CD4-positive, alpha-beta T cell (primary cell): ENCODE data around the gene UGT1A5. TPM values are rescaled to one million over a fixed set of nuclear protein-coding genes. Genes with fewer than 3 reads are reported as not detected.
"Not testable (repeated sequence)": the region's sequence is repeated elsewhere in the genome, so short reads cannot be mapped to it uniquely, and the experiment has no call there.

ENCODE experiments used
- ATAC-seq: fragments of 200-7000 bp; cut with Tn5 transposase; one replicate; pipeline ENCODE4 v1.10.0; 2022; ENCODE audit warnings: mild to moderate bottlenecking; ENCODE audit not compliant: poor library complexity
- CTCF ChIA-PET: fragments of 350-600 bp; sonication (Branson Sonifier 250); formaldehyde crosslinking; loops from one replicate; lab custom pipeline; 2021; ENCODE audit warnings: antibody characterized with exemption, inconsistent platforms; lab: Charles Lee
- POLR2A ChIA-PET: fragments of 350-600 bp; sonication (Branson Sonifier 250); formaldehyde crosslinking; loops from one replicate; lab custom pipeline; 2021; ENCODE audit warnings: antibody characterized with exemption, inconsistent platforms; lab: Charles Lee
- DNase-seq, 14 experiments: peaks; one replicate each; pipeline ENCODE4 v3.0.0-alpha.2; 2013 to 2020; ENCODE audit warnings: mixed read lengths in 2 of 14
- H3K27ac ChIP-seq, 2 donors: one replicate each; pipeline versions ENCODE4 v1.5.1 to v1.7.0; 2013; ENCODE audit warnings: low read length in 2 of 2, low read depth in 1 of 2, mild to moderate bottlenecking in 1 of 2
- H3K27me3 ChIP-seq, 2 experiments: 1 replicate in 1 of 2; 2 replicates in 1 of 2; pipeline versions ENCODE4 v1.6.1 to v1.7.0; 2013; ENCODE audit warnings: low read length in 2 of 2, control low read depth in 1 of 2, mild to moderate bottlenecking in 1 of 2, moderate library complexity in 1 of 2; ENCODE audit not compliant: insufficient read depth in 2 of 2, control insufficient read depth in 1 of 2
- H3K36me3 ChIP-seq: one replicate; pipeline ENCODE4 v1.6.1; 2013; ENCODE audit warnings: low read length, control low read depth; ENCODE audit not compliant: insufficient read depth
- H3K4me1 ChIP-seq: one replicate; pipeline ENCODE4 v1.6.1; 2013; ENCODE audit warnings: low read length, control low read depth; ENCODE audit not compliant: insufficient read depth
- H3K4me3 ChIP-seq: one replicate; pipeline ENCODE4 v1.5.1; 2013; ENCODE audit warnings: mild to moderate bottlenecking, low read length, moderate library complexity
- H3K9me3 ChIP-seq, 2 experiments: 1 replicate in 1 of 2; 2 replicates in 1 of 2; pipeline versions ENCODE4 v1.6.1 to v1.7.0; 2013; ENCODE audit warnings: low read length in 2 of 2, mild to moderate bottlenecking in 2 of 2, control low read depth in 1 of 2, moderate library complexity in 1 of 2; ENCODE audit not compliant: control insufficient read depth in 1 of 2, insufficient read depth in 1 of 2
- H3K27ac Mint-ChIP-seq: one replicate; pipeline ENCODE4 v1.8.0; 2020; ENCODE audit warnings: mixed read lengths
- H3K27me3 Mint-ChIP-seq: one replicate; pipeline ENCODE4 v1.8.0; 2021; ENCODE audit warnings: mixed read lengths
- H3K36me3 Mint-ChIP-seq: one replicate; pipeline ENCODE4 v1.8.0; 2021; ENCODE audit warnings: low read depth, mixed read lengths
- H3K4me1 Mint-ChIP-seq: one replicate; pipeline ENCODE4 v1.8.0; 2021; ENCODE audit warnings: low read depth, mixed read lengths
- H3K4me3 Mint-ChIP-seq: one replicate; pipeline ENCODE4 v1.8.0; 2020; ENCODE audit warnings: mild to moderate bottlenecking, mixed read lengths
- H3K9me3 Mint-ChIP-seq: one replicate; pipeline ENCODE4 v1.8.0; 2020; ENCODE audit warnings: mixed read lengths
- CTCF ChIP-seq: fragments of 200-600 bp; IDR thresholded peaks from one replicate; pipeline ENCODE4 v1.8.0; 2022; ENCODE audit warnings: antibody characterized with exemption, mild to moderate bottlenecking
- intact Hi-C, 2 experiments: fragments of 100-400 bp; cut with DNase I in 1 of 2; cut with micrococcal nuclease in 1 of 2; formaldehyde crosslinking; loops; one replicate each; pipeline versions ENCODE4 v1.15.1 to v1.9.0; 2023 to 2025; cut with DNase I, micrococcal nuclease
- total RNA-seq, 174 experiments: library from RNA in 2 of 174; stranded (reverse) in 2 of 174; gene quantifications; one replicate each; pipeline ENCODE4 v1.2.3 and lab custom pipeline; 2021 to 2026

Gene UGT1A5
- total RNA-seq, 2 experiments from 2014 or later: not detected

- no peak for ATAC-seq
- CTCF ChIA-PET: no interaction called here
These were observed 14.0 kb upstream of the UGT1A5 start for GRCh38 chr2:233698740-233699139.

GRCh38 chr2:233699424-233700027 is 13.2 kb upstream of the UGT1A5 start:
- no peak for TF ChIP-seq CTCF
- Mint-ChIP-seq H3K9me3 (peaks cover 3% of the 10 kb centered on the region), H3K27me3 (peaks cover 8% of the 10 kb centered on the region), H3K27ac (no peak overlapping the region), H3K4me3 (no peak overlapping the region), H3K4me1 (no peaks in the 10 kb centered on the region), H3K36me3 (no peaks in the 10 kb centered on the region)
- DNase-seq (no peak), ATAC-seq (no peak)
- Histone ChIP-seq H3K9me3 (peaks cover 3 to 4% of the 10 kb centered on the region in 2 experiments), H3K4me1 (no peaks in the 10 kb centered on the region), H3K27me3 (peaks cover 0 to 4% of the 10 kb centered on the region in 2 experiments), H3K36me3 (no peaks in the 10 kb centered on the region), H3K4me3 (no peak overlapping the region), H3K27ac (no peak overlapping the region)
- CTCF ChIA-PET: no interaction called here
- intact Hi-C loops: no loop called here
- POLR2A ChIA-PET: no interaction called here

More at GRCh38 chr2:233698740-233699139, 14.0 kb upstream of the UGT1A5 start:
- no peak overlapping the region for H3K27ac ChIP-seq
- peaks cover 0 to 1% of the 10 kb centered on the region in 2 experiments for H3K9me3 ChIP-seq
- H3K4me3 Mint-ChIP-seq: no peak overlapping the region
- H3K36me3 ChIP-seq: no peaks in the 10 kb centered on the region
- no peak for DNase-seq
- no peaks in the 10 kb centered on the region for H3K4me1 ChIP-seq
- H3K36me3 Mint-ChIP-seq: no peaks in the 10 kb centered on the region
- H3K9me3 Mint-ChIP-seq: no peaks in the 10 kb centered on the region
- POLR2A ChIA-PET: no interaction called here
- TF ChIP-seq CTCF: no peak
- H3K27ac Mint-ChIP-seq: no peak overlapping the region
- H3K27me3 Mint-ChIP-seq: peaks cover 5% of the 10 kb centered on the region
- intact Hi-C loops: no loop called here
- peaks cover 0 to 4% of the 10 kb centered on the region in 2 experiments for H3K27me3 ChIP-seq
- H3K4me3 ChIP-seq: no peak overlapping the region
- H3K4me1 Mint-ChIP-seq: no peaks in the 10 kb centered on the region

- Mint-ChIP-seq H3K27ac (no peak overlapping the region), H3K36me3 (no peaks in the 10 kb centered on the region), H3K9me3 (peaks cover 3% of the 10 kb centered on the region), H3K27me3 (peaks cover 13% of the 10 kb centered on the region), H3K4me1 (no peaks in the 10 kb centered on the region), H3K4me3 (no peak overlapping the region)
- ChIA-PET POLR2A (no interaction called here), CTCF (no interaction called here)
- no peak for DNase-seq
- TF ChIP-seq CTCF: no peak
- Histone ChIP-seq H3K27me3 (peaks cover 0 to 4% of the 10 kb centered on the region in 2 experiments), H3K4me3 (no peak overlapping the region), H3K9me3 (peaks cover 3 to 4% of the 10 kb centered on the region in 2 experiments), H3K36me3 (no peaks in the 10 kb centered on the region), H3K4me1 (no peaks in the 10 kb centered on the region), H3K27ac (no peak overlapping the region)
- intact Hi-C loops: no loop called here
- ATAC-seq: no peak
These were observed 12.6 kb upstream of the UGT1A5 start for GRCh38 chr2:233700028-233700635.

GRCh38 chr2:233700842-233701241 is 11.9 kb upstream of the UGT1A5 start:
- peaks cover 17% of the 10 kb centered on the region for H3K27me3 Mint-ChIP-seq
- H3K4me1 Mint-ChIP-seq, H3K36me3 ChIP-seq, POLR2A ChIA-PET, ATAC-seq, H3K4me3 ChIP-seq, H3K4me3 Mint-ChIP-seq, H3K9me3 Mint-ChIP-seq, H3K36me3 Mint-ChIP-seq, H3K4me1 ChIP-seq, H3K27ac Mint-ChIP-seq, H3K27me3 ChIP-seq, H3K27ac ChIP-seq, intact Hi-C loops, CTCF ChIA-PET, DNase-seq, H3K9me3 ChIP-seq: not testable (repeated sequence)
